ENCODE data around the gene NRIP2.
"Not testable (repeated sequence)": the region's sequence is repeated elsewhere in the genome, so short reads cannot be mapped to it uniquely, and the experiment has no call there.

Gene NRIP2

GRCh38 chr12:2834581-2835491 lies at the start of gene NRIP2:
Gene NRIP2, minus strand, starts transcription at chr12:2835035. Its CDS starts 52 bp downstream, at chr12:2834983.
- Mint-ChIP-seq H3K4me1 (ENCODE audit: low read depth) (no peaks in the 10 kb centered on the region), H3K4me3 (no peak within 1 kb of the TSS), H3K27ac (no peak within 1 kb of the TSS), H3K36me3 (ENCODE audit: low read depth) (peaks cover 12% of the 10 kb centered on the region), H3K27me3 (ENCODE audit: low read depth) (no peaks in the 10 kb centered on the region), H3K9me3 (no peaks in the 10 kb centered on the region)
- no peak for DNase-seq (ENCODE audit: low spot score)

- Mint-ChIP-seq H3K27me3 (ENCODE audit: low read depth) (no peaks in the 10 kb centered on the region), H3K27ac (peak overlapping the region; percentile 86), H3K4me3 (peak overlapping the region; percentile 91), H3K36me3 (ENCODE audit: low read depth) (peaks cover 41% of the 10 kb centered on the region), H3K4me1 (ENCODE audit: low read depth) (peaks cover 34% of the 10 kb centered on the region), H3K9me3 (no peaks in the 10 kb centered on the region)
- no peak for DNase-seq (ENCODE audit: low spot score)
Measured at GRCh38 chr12:2879853-2880252, 45.0 kb upstream of the NRIP2 start.

GRCh38 chr12:2877953-2878732 lies 43.3 kb upstream of the NRIP2 start:
- no peak for DNase-seq (ENCODE audit: low spot score)
- peak overlapping the region; percentile 99 for H3K27ac Mint-ChIP-seq
- peaks cover 47% of the 10 kb centered on the region for H3K36me3 Mint-ChIP-seq (ENCODE audit: low read depth)
- no peaks in the 10 kb centered on the region for H3K9me3 Mint-ChIP-seq
- H3K4me3 Mint-ChIP-seq, result peak overlapping the region; percentile 91
- peaks cover 37% of the 10 kb centered on the region for H3K4me1 Mint-ChIP-seq (ENCODE audit: low read depth)
- H3K27me3 Mint-ChIP-seq (ENCODE audit: low read depth), result no peaks in the 10 kb centered on the region

GRCh38 chr12:2877047-2877952 lies 42.5 kb upstream of the NRIP2 start, which contains the start of the genes FOXM1 and RHNO1:
Gene FOXM1, minus strand, starts transcription at chr12:2877174. Its CDS starts 2,696 bp downstream, at chr12:2874478.
Gene RHNO1, plus strand, starts transcription at chr12:2877223. Its CDS starts 8,144 bp downstream, at chr12:2885367.
- peak; percentile 88 for DNase-seq (ENCODE audit: low spot score)
- H3K27me3 Mint-ChIP-seq (ENCODE audit: low read depth), result no peaks in the 10 kb centered on the region
- no peaks in the 10 kb centered on the region for H3K9me3 Mint-ChIP-seq
- H3K36me3 Mint-ChIP-seq (ENCODE audit: low read depth), result peaks cover 50% of the 10 kb centered on the region
- peaks cover 37% of the 10 kb centered on the region for H3K4me1 Mint-ChIP-seq (ENCODE audit: low read depth)
- peak within 1 kb of the TSS; percentile 92 for H3K4me3 Mint-ChIP-seq
- H3K27ac Mint-ChIP-seq, result peak within 1 kb of the TSS; percentile 99

GRCh38 chr12:2876431-2877046 lies 41.7 kb upstream of the NRIP2 start:
- Mint-ChIP-seq H3K27ac (peak overlapping the region; percentile 94), H3K27me3 (ENCODE audit: low read depth) (no peaks in the 10 kb centered on the region), H3K4me1 (ENCODE audit: low read depth) (peaks cover 34% of the 10 kb centered on the region), H3K36me3 (ENCODE audit: low read depth) (peaks cover 53% of the 10 kb centered on the region), H3K9me3 (no peaks in the 10 kb centered on the region), H3K4me3 (peak overlapping the region; percentile 92)
- peak; percentile 23 for DNase-seq (ENCODE audit: low spot score)

- not testable (repeated sequence) for DNase-seq (ENCODE audit: low spot score); H3K27me3 Mint-ChIP-seq (ENCODE audit: low read depth); H3K9me3 Mint-ChIP-seq; H3K4me1 Mint-ChIP-seq (ENCODE audit: low read depth); H3K4me3 Mint-ChIP-seq; H3K27ac Mint-ChIP-seq
- peaks cover 58% of the 10 kb centered on the region for H3K36me3 Mint-ChIP-seq (ENCODE audit: low read depth)
Measured at GRCh38 chr12:2868986-2869632, 34.3 kb upstream of the NRIP2 start.

- H3K36me3 Mint-ChIP-seq (ENCODE audit: low read depth), result peaks cover 62% of the 10 kb centered on the region
- no peaks in the 10 kb centered on the region for H3K27me3 Mint-ChIP-seq (ENCODE audit: low read depth)
- no peak overlapping the region for H3K27ac Mint-ChIP-seq
- no peaks in the 10 kb centered on the region for H3K9me3 Mint-ChIP-seq
- H3K4me3 Mint-ChIP-seq, result no peak overlapping the region
- peaks cover 5% of the 10 kb centered on the region for H3K4me1 Mint-ChIP-seq (ENCODE audit: low read depth)
- DNase-seq (ENCODE audit: low spot score), result no peak
Measured at GRCh38 chr12:2864198-2864597, 29.4 kb upstream of the NRIP2 start.

GRCh38 chr12:2863402-2863801 lies 28.6 kb upstream of the NRIP2 start:
- not testable (repeated sequence) for DNase-seq (ENCODE audit: low spot score); H3K4me3 Mint-ChIP-seq; H3K4me1 Mint-ChIP-seq (ENCODE audit: low read depth); H3K27ac Mint-ChIP-seq; H3K27me3 Mint-ChIP-seq (ENCODE audit: low read depth); H3K9me3 Mint-ChIP-seq
- H3K36me3 Mint-ChIP-seq (ENCODE audit: low read depth), result peaks cover 59% of the 10 kb centered on the region

- no peak for DNase-seq (ENCODE audit: low spot score)
- Mint-ChIP-seq H3K27me3 (ENCODE audit: low read depth) (no peaks in the 10 kb centered on the region), H3K4me3 (no peak overlapping the region), H3K4me1 (ENCODE audit: low read depth) (no peaks in the 10 kb centered on the region), H3K27ac (no peak overlapping the region), H3K36me3 (ENCODE audit: low read depth) (peaks cover 60% of the 10 kb centered on the region), H3K9me3 (no peaks in the 10 kb centered on the region)
Measured at GRCh38 chr12:2862876-2863275, 28.0 kb upstream of the NRIP2 start.

GRCh38 chr12:2860170-2860569 lies 25.3 kb upstream of the NRIP2 start:
- Mint-ChIP-seq H3K9me3 (no peaks in the 10 kb centered on the region), H3K36me3 (ENCODE audit: low read depth) (peaks cover 44% of the 10 kb centered on the region), H3K4me3 (no peak overlapping the region), H3K4me1 (ENCODE audit: low read depth) (no peaks in the 10 kb centered on the region), H3K27me3 (ENCODE audit: low read depth) (no peaks in the 10 kb centered on the region), H3K27ac (no peak overlapping the region)
- no peak for DNase-seq (ENCODE audit: low spot score)

- Mint-ChIP-seq H3K27me3 (ENCODE audit: low read depth) (no peaks in the 10 kb centered on the region), H3K4me3 (no peak overlapping the region), H3K4me1 (ENCODE audit: low read depth) (no peaks in the 10 kb centered on the region), H3K36me3 (ENCODE audit: low read depth) (peaks cover 35% of the 10 kb centered on the region), H3K27ac (no peak overlapping the region), H3K9me3 (no peaks in the 10 kb centered on the region)
- no peak for DNase-seq (ENCODE audit: low spot score)
Measured at GRCh38 chr12:2858944-2859421, 24.1 kb upstream of the NRIP2 start.

GRCh38 chr12:2858334-2858733 lies 23.5 kb upstream of the NRIP2 start:
- no peak overlapping the region for H3K27ac Mint-ChIP-seq
- no peaks in the 10 kb centered on the region for H3K4me1 Mint-ChIP-seq (ENCODE audit: low read depth)
- no peaks in the 10 kb centered on the region for H3K9me3 Mint-ChIP-seq
- DNase-seq (ENCODE audit: low spot score), result no peak
- H3K36me3 Mint-ChIP-seq (ENCODE audit: low read depth), result peaks cover 33% of the 10 kb centered on the region
- no peaks in the 10 kb centered on the region for H3K27me3 Mint-ChIP-seq (ENCODE audit: low read depth)
- H3K4me3 Mint-ChIP-seq, result no peak overlapping the region
